Stimulated activated CD8-positive, alpha-beta memory T cell treated with anti-CD3 and anti-CD28 coated beads, Interleukin-12 subunit alpha, Interleukin-12 subunit beta, amount 100 ng/mL, for 24 hours (primary cell): Measurements from ENCODE around the gene ZNF641.

Source experiments
- DNase-seq: peaks from one replicate; pipeline ENCODE4 v3.0.0-alpha.2; 2020; ENCODE audit errors: extremely low read depth

Gene ZNF641

GRCh38 chr12:48350249-48351021 is at the start of gene ZNF641:
TSS of gene ZNF641 (minus strand) at chr12:48350919. CDS start at chr12:48348090, 2,829 bp downstream.
- DNase-seq: peak; percentile 41

- DNase-seq: no peak
These were observed 39.3 kb upstream of the ZNF641 start for GRCh38 chr12:48390026-48390425.

- no peak for DNase-seq
These were observed 38.7 kb upstream of the ZNF641 start for GRCh38 chr12:48389409-48389808.

- no peak for DNase-seq
These were observed 38.2 kb upstream of the ZNF641 start for GRCh38 chr12:48388938-48389337.

- no peak for DNase-seq
These were observed 37.7 kb upstream of the ZNF641 start for GRCh38 chr12:48388460-48388859.

GRCh38 chr12:48380596-48380995 is 29.9 kb upstream of the ZNF641 start:
- no peak for DNase-seq

- DNase-seq: no peak
These were observed 29.1 kb upstream of the ZNF641 start for GRCh38 chr12:48379794-48380193.

GRCh38 chr12:48377646-48378045 is 26.9 kb upstream of the ZNF641 start:
- no peak for DNase-seq

- no peak for DNase-seq
These were observed 23.4 kb upstream of the ZNF641 start for GRCh38 chr12:48374164-48374563.

- DNase-seq: no peak
These were observed 15.4 kb upstream of the ZNF641 start for GRCh38 chr12:48366131-48366530.

GRCh38 chr12:48361664-48362339 is 11.1 kb upstream of the ZNF641 start:
- no peak for DNase-seq

- no peak for DNase-seq
These were observed 8.3 kb upstream of the ZNF641 start for GRCh38 chr12:48358937-48359513.

- DNase-seq: no peak
These were observed 5.5 kb upstream of the ZNF641 start for GRCh38 chr12:48356041-48356768.

- no peak for DNase-seq
These were observed 1.5 kb upstream of the ZNF641 start for GRCh38 chr12:48352157-48352760.

GRCh38 chr12:48351022-48351708 is 446 bp upstream of the ZNF641 start:
- DNase-seq: no peak

- no peak for DNase-seq
These were observed 1.2 kb downstream of the ZNF641 start for GRCh38 chr12:48349471-48349870.

- no peak for DNase-seq
These were observed 7.7 kb downstream of the ZNF641 start for GRCh38 chr12:48342980-48343379.

- DNase-seq: no peak
These were observed 9.8 kb downstream of the ZNF641 start for GRCh38 chr12:48340943-48341342.

GRCh38 chr12:48339442-48340117 is 11.1 kb downstream of the ZNF641 start:
- no peak for DNase-seq

- no peak for DNase-seq
These were observed 14.2 kb downstream of the ZNF641 start for GRCh38 chr12:48336564-48336963.

GRCh38 chr12:48336061-48336460 is 14.7 kb downstream of the ZNF641 start:
- DNase-seq: no peak
